HepG2 (cell line): ENCODE data around the gene PIGX. TPM values are rescaled to one million over a fixed set of nuclear protein-coding genes. Genes with fewer than 3 reads are reported as not detected.

Experiments used
- ARNTL ChIP-seq: sonication (generic); formaldehyde crosslinking; IDR thresholded peaks from 2 replicates; pipeline ENCODE4 v1.4.0; 2020; ENCODE audit warnings: mild to moderate bottlenecking, missing genetic modification reagents
- BCL6 ChIP-seq: IDR thresholded peaks from 2 replicates; pipeline ENCODE4 v1.6.1; 2016; ENCODE audit warnings: missing genetic modification reagents, missing compliant biosample characterization
- CBFB ChIP-seq: sonication (generic); formaldehyde crosslinking; IDR thresholded peaks from 2 replicates; pipeline ENCODE4 v1.4.0; 2020; ENCODE audit warnings: missing genetic modification reagents
- KLF13 ChIP-seq: sonication (generic); formaldehyde crosslinking; IDR thresholded peaks from 2 replicates; pipeline ENCODE4 v1.4.0; 2020; ENCODE audit warnings: mild to moderate bottlenecking, missing genetic modification reagents
- MBD4 ChIP-seq: IDR thresholded peaks from 2 replicates; pipeline ENCODE4 v1.6.1; 2012; ENCODE audit warnings: low read length, inconsistent platforms, borderline replicate concordance
- MIER3 ChIP-seq: IDR thresholded peaks from 2 replicates; pipeline ENCODE4 v1.6.1; 2016; ENCODE audit warnings: missing compliant biosample characterization, borderline replicate concordance
- NFE2L1 ChIP-seq: sonication (generic); formaldehyde crosslinking; IDR thresholded peaks from 2 replicates; pipeline ENCODE4 v1.4.0; 2020; ENCODE audit warnings: missing genetic modification reagents, mild to moderate bottlenecking, borderline replicate concordance
- POGK ChIP-seq: sonication (generic); formaldehyde crosslinking; conservative IDR thresholded peaks from 2 replicates; pipeline ENCODE4 v1.8.0; 2022; ENCODE audit warnings: mild to moderate bottlenecking, moderate library complexity, missing genetic modification reagents
- PPARG ChIP-seq: conservative IDR thresholded peaks from 2 replicates; pipeline ENCODE4 v1.6.1; 2016; ENCODE audit warnings: missing biosample characterization, missing genetic modification reagents
- RFXANK ChIP-seq: IDR thresholded peaks from 2 replicates; pipeline ENCODE4 v1.6.1; 2016
- SCMH1 ChIP-seq: sonication (generic); formaldehyde crosslinking; IDR thresholded peaks from 2 replicates; pipeline ENCODE4 v1.9.0; 2021; ENCODE audit warnings: missing genetic modification reagents, mild to moderate bottlenecking, borderline replicate concordance
- SIN3B ChIP-seq: fragments of 150-350 bp; IDR thresholded peaks from 2 replicates; pipeline ENCODE4 v1.6.1; 2014; ENCODE audit warnings: low read length
- SMAD3 ChIP-seq: sonication (generic); formaldehyde crosslinking; IDR thresholded peaks from 2 replicates; pipeline ENCODE4 v1.4.0; 2020; ENCODE audit warnings: missing genetic modification reagents
- SP2 ChIP-seq: sonication (generic); formaldehyde crosslinking; IDR thresholded peaks from 2 replicates; pipeline ENCODE4 v1.5.1; 2020; ENCODE audit warnings: mild to moderate bottlenecking, missing genetic modification reagents
- TBX2 ChIP-seq: sonication (generic); formaldehyde crosslinking; IDR thresholded peaks from 2 replicates; pipeline ENCODE4 v1.5.0; 2020; ENCODE audit warnings: missing genetic modification reagents, mild to moderate bottlenecking, borderline replicate concordance
- TCF7 ChIP-seq: sonication (generic); IDR thresholded peaks from 2 replicates; pipeline ENCODE4 v1.6.1; 2016; ENCODE audit warnings: antibody characterized with exemption, low read depth
- ZBTB25 ChIP-seq: IDR thresholded peaks from 2 replicates; pipeline ENCODE4 v1.6.1; 2018; ENCODE audit warnings: missing genetic modification reagents
- ZFP36 ChIP-seq: fragments of 150-350 bp; IDR thresholded peaks from 2 replicates; pipeline ENCODE4 v1.6.1; 2018; ENCODE audit warnings: borderline replicate concordance, low read length, low read depth; ENCODE audit not compliant: partially characterized antibody
- ZFY ChIP-seq: sonication (generic); formaldehyde crosslinking; IDR thresholded peaks from 2 replicates; pipeline ENCODE4 v1.4.0; 2020; ENCODE audit warnings: missing genetic modification reagents
- ZNF235 ChIP-seq: sonication (generic); formaldehyde crosslinking; IDR thresholded peaks from 2 replicates; pipeline ENCODE4 v1.8.1; 2023; ENCODE audit warnings: mild to moderate bottlenecking, missing genetic modification reagents, borderline replicate concordance
- ZNF263 ChIP-seq: sonication (generic); formaldehyde crosslinking; IDR thresholded peaks from 2 replicates; pipeline ENCODE4 v1.4.0; 2020; ENCODE audit warnings: missing genetic modification reagents
- ZNF281 ChIP-seq: sonication (generic); formaldehyde crosslinking; IDR thresholded peaks from 2 replicates; pipeline ENCODE4 v1.4.0; 2020; ENCODE audit warnings: missing genetic modification reagents, borderline replicate concordance
- ZNF3 ChIP-seq: IDR thresholded peaks from 2 replicates; pipeline ENCODE4 v1.7.0; 2017; ENCODE audit warnings: inconsistent platforms
- ZNF550 ChIP-seq: sonication (generic); formaldehyde crosslinking; IDR thresholded peaks from 2 replicates; pipeline ENCODE4 v1.4.0; 2020; ENCODE audit warnings: mild to moderate bottlenecking, missing genetic modification reagents, borderline replicate concordance
- ZNF607 ChIP-seq: sonication (generic); formaldehyde crosslinking; IDR thresholded peaks from 2 replicates; pipeline ENCODE4 v1.5.1; 2020; ENCODE audit warnings: missing genetic modification reagents, mild to moderate bottlenecking, borderline replicate concordance
- ZNF644 ChIP-seq: IDR thresholded peaks from 2 replicates; pipeline ENCODE4 v1.6.1; 2016; ENCODE audit warnings: low read depth
- polyA plus RNA-seq, 8 experiments: library from polyadenylated mRNA; depleted of rRNA in 3 of 8; stranded (reverse) in 7 of 8; unstranded in 1 of 8; fragments of >200 nt; fragmentation: Illumina TruSeq in 4 of 8; extraction: Trizol in 4 of 8; gene quantifications; 2 replicates each; pipeline versions ENCODE4 v1.2.1 to v1.2.3, GENCODE V29; 2011 to 2016; ENCODE audit warnings: low read depth in 4 of 8, missing spikeins in 1 of 8, mixed read lengths in 1 of 8; ENCODE audit not compliant: insufficient read depth in 1 of 8
- total RNA-seq, 5 experiments: library from RNA; depleted of rRNA; stranded (reverse); fragments of >200 nt; fragmentation: Illumina TruSeq; extraction: Trizol; gene quantifications; 2 replicates each; pipeline ENCODE4 v1.2.3, GENCODE V29; 2016; ENCODE audit warnings: low read depth in 1 of 5

PIGX gene
- total and polyA plus RNA-seq, 2 of the 13 experiments (the other 11 are each of a cell fraction or from before 2014, with no cell fraction given): 13.2 to 21.3 TPM

GRCh38 chr3:196739671-196740480, 27.7 kb downstream of the PIGX start, which contains the start of gene PAK2 (continued):
- TF ChIP-seq ZBTB25 (CRISPR knock-in tag) (peak; percentile 93), ZNF3 (CRISPR knock-in tag) (no peak), ZNF550 (CRISPR knock-in tag) (no peak), ZNF644 (CRISPR knock-in tag) (no peak), ZFY (CRISPR knock-in tag) (peak; percentile 87), PPARG (CRISPR knock-in tag) (no peak), TBX2 (CRISPR knock-in tag) (peak; percentile 20; the same call in 1 of the 2 replicates), ZFP36 (no peak), ZNF281 (CRISPR knock-in tag) (no peak; the same call in 1 of the 2 replicates), TCF7 (no peak), MBD4 (no peak), KLF13 (CRISPR knock-in tag) (no peak), ZNF607 (CRISPR knock-in tag) (peak; percentile 48; the same call in 1 of the 2 replicates), MIER3 (CRISPR knock-in tag) (peak; percentile 67; the same call in 1 of the 2 replicates), ZNF263 (CRISPR knock-in tag) (peak; percentile 51; the same call in 1 of the 2 replicates), BCL6 (CRISPR knock-in tag) (peak; percentile 54; the same call in 1 of the 2 replicates), CBFB (CRISPR knock-in tag) (0 out of 2 replicates have a peak, but pooled peaks have one; percentile 46), POGK (CRISPR knock-in tag) (peak; percentile 87), ARNTL (no peak; the same call in 1 of the 2 replicates), SCMH1 (CRISPR knock-in tag) (no peak), RFXANK (no peak), SMAD3 (CRISPR knock-in tag) (0 out of 2 replicates have a peak, but pooled peaks have one; percentile 21), ZNF235 (CRISPR knock-in tag) (no peak), SP2 (CRISPR knock-in tag) (no peak), NFE2L1 (CRISPR knock-in tag) (no peak), SIN3B (no peak)
